Naive thymus-derived CD4-positive, alpha-beta T cell (primary cell): ENCODE measurements around the gene SESN1. TPM values are rescaled to one million over a fixed set of nuclear protein-coding genes. Genes with fewer than 3 reads are reported as not detected.

ENCODE experiments used
- ATAC-seq: fragments of 150-1000 bp; cut with Tn5 transposase; 2 replicates; pipeline ENCODE4 v1.10.0; 2021; ENCODE audit warnings: mild to moderate bottlenecking, moderate library complexity
- CTCF ChIA-PET: fragments of 350-600 bp; sonication (Branson Sonifier 250); formaldehyde crosslinking; loops from one replicate; lab custom pipeline; 2021; ENCODE audit warnings: antibody characterized with exemption; lab: Charles Lee
- POLR2A ChIA-PET: fragments of 350-600 bp; sonication (Branson Sonifier 250); formaldehyde crosslinking; loops from one replicate; lab custom pipeline; 2021; ENCODE audit warnings: antibody characterized with exemption, inconsistent platforms; lab: Charles Lee
- DNase-seq, 9 donors: peaks; one replicate each; pipeline versions ENCODE4 v3.0.0 to v3.0.0-alpha.2; 2020 to 2022; ENCODE audit warnings: mixed read lengths in 1 of 9
- H3K27ac ChIP-seq: one replicate; pipeline ENCODE4 v1.7.0; 2013; ENCODE audit warnings: mild to moderate bottlenecking, low read depth, low read length, moderate library complexity
- H3K27me3 ChIP-seq, 2 donors: one replicate each; pipeline ENCODE4 v1.7.0; 2013; ENCODE audit warnings: low read length in 2 of 2, mild to moderate bottlenecking in 2 of 2, moderate library complexity in 2 of 2; ENCODE audit not compliant: control insufficient read depth in 2 of 2, insufficient read depth in 2 of 2
- H3K36me3 ChIP-seq, 3 experiments: 1 replicate in 2 of 3; 2 replicates in 1 of 3; pipeline ENCODE4 v1.7.0; 2013; ENCODE audit warnings: low read length in 3 of 3, mild to moderate bottlenecking in 3 of 3, moderate library complexity in 1 of 3; ENCODE audit not compliant: insufficient read depth in 3 of 3, control insufficient read depth in 2 of 3
- H3K4me1 ChIP-seq, 2 donors: one replicate each; pipeline ENCODE4 v1.7.0; 2013; ENCODE audit warnings: low read length in 2 of 2, mild to moderate bottlenecking in 2 of 2, moderate library complexity in 1 of 2; ENCODE audit not compliant: control insufficient read depth in 2 of 2, insufficient read depth in 2 of 2
- H3K4me3 ChIP-seq: 2 replicates; pipeline ENCODE4 v1.7.0; 2013; ENCODE audit warnings: mild to moderate bottlenecking, low read length
- H3K9me3 ChIP-seq, 3 experiments: 1 replicate in 2 of 3; 2 replicates in 1 of 3; pipeline ENCODE4 v1.7.0; 2013; ENCODE audit warnings: low read length in 3 of 3; ENCODE audit not compliant: control insufficient read depth in 2 of 3
- H3K27ac Mint-ChIP-seq, 9 donors: one replicate each; pipeline ENCODE4 v1.8.0; 2020 to 2022; ENCODE audit warnings: mixed read lengths in 9 of 9, mild to moderate bottlenecking in 8 of 9, moderate library complexity in 5 of 9, inconsistent platforms in 2 of 9
- H3K27me3 Mint-ChIP-seq, 5 donors: one replicate each; pipeline ENCODE4 v1.8.0; 2021 to 2022; ENCODE audit warnings: mixed read lengths in 5 of 5, mild to moderate bottlenecking in 1 of 5
- H3K36me3 Mint-ChIP-seq, 5 donors: one replicate each; pipeline ENCODE4 v1.8.0; 2020 to 2022; ENCODE audit warnings: mixed read lengths in 5 of 5, mild to moderate bottlenecking in 3 of 5, inconsistent platforms in 1 of 5
- H3K4me1 Mint-ChIP-seq, 7 donors: one replicate each; pipeline ENCODE4 v1.8.0; 2020 to 2022; ENCODE audit warnings: mixed read lengths in 7 of 7, mild to moderate bottlenecking in 3 of 7, inconsistent platforms in 1 of 7
- H3K4me3 Mint-ChIP-seq, 10 donors: one replicate each; pipeline ENCODE4 v1.8.0; 2020 to 2022; ENCODE audit warnings: mild to moderate bottlenecking in 10 of 10, mixed read lengths in 10 of 10, moderate library complexity in 6 of 10, inconsistent platforms in 2 of 10
- H3K9me3 Mint-ChIP-seq, 11 donors: one replicate each; pipeline ENCODE4 v1.8.0; 2020 to 2022; ENCODE audit warnings: mixed read lengths in 11 of 11, mild to moderate bottlenecking in 4 of 11, inconsistent platforms in 1 of 11, moderate library complexity in 1 of 11
- intact Hi-C, 2 donors: fragments of 100-400 bp; cut with micrococcal nuclease; formaldehyde crosslinking; loops; one replicate each; pipeline ENCODE4 v1.15.1; 2023
- polyA plus RNA-seq, 2 donors: library from polyadenylated mRNA; unstranded; fragments of 300-500 nt; fragmentation: Illumina TruSeq; gene quantifications; one replicate each; pipeline ENCODE4 v1.2.3, GENCODE V29; 2021
- total RNA-seq, 6 experiments: library from RNA in 5 of 6; stranded (reverse) in 5 of 6; gene quantifications; 1 replicate in 5 of 6; 2 replicates in 1 of 6; pipeline ENCODE4 v1.2.3 and lab custom pipeline; 2021 to 2026

The SESN1 gene
- total and polyA plus RNA-seq, 7 experiments from 2014 or later: 16.5 to 61.8 (median 37.2) TPM

DNA sequence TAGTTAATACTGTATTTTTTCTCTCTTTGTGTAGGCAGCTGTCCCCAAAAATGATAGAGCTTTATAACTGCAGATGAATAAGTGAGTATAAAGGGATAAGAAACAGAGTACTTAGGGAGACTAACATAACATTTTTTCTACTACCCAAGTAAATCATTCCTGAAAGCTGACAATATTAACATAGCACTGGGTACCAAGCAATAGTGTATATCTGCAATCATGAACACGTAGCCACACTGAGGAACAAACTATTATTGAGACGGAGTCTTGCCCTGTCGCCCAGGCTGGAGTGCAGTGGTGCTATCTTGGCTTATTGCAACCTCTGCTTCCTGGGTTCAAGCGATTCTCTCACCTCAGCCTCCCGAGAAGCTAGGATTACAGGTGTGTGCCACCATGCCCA, 105.9 kb downstream of the SESN1 start:
- H3K27ac ChIP-seq: no peak overlapping the region
- peaks cover 6 to 40% (median 33%) of the 10 kb centered on the region in 3 experiments for H3K36me3 ChIP-seq
- H3K27me3 ChIP-seq: no peaks in the 10 kb centered on the region
- no peak overlapping the region for H3K27ac Mint-ChIP-seq
- intact Hi-C loops: no loop called here
- POLR2A ChIA-PET: interaction anchor here (0.6 kb wide), 2 partner anchors 68 to 1191 kb away, joined by 3 to 4 read pairs; partner anchors contain the start of gene WASF1
- peaks cover 0 to 16% (median 0%) of the 10 kb centered on the region in 7 donors for H3K4me1 Mint-ChIP-seq
- no peaks in the 10 kb centered on the region for H3K4me1 ChIP-seq
- DNase-seq: no peak
- H3K4me3 Mint-ChIP-seq: no peak overlapping the region
- no peak for ATAC-seq
- no peaks in the 10 kb centered on the region for H3K27me3 Mint-ChIP-seq
- no peaks in the 10 kb centered on the region for H3K9me3 Mint-ChIP-seq
- H3K9me3 ChIP-seq: no peaks in the 10 kb centered on the region
- peaks cover 13 to 68% (median 60%) of the 10 kb centered on the region in 5 donors for H3K36me3 Mint-ChIP-seq
- H3K4me3 ChIP-seq: no peak overlapping the region
- CTCF ChIA-PET: interaction anchor here (0.5 kb wide), 1 partner anchor 128 kb away, joined by 3 read pairs; no protein-coding TSS in a partner anchor

DNA sequence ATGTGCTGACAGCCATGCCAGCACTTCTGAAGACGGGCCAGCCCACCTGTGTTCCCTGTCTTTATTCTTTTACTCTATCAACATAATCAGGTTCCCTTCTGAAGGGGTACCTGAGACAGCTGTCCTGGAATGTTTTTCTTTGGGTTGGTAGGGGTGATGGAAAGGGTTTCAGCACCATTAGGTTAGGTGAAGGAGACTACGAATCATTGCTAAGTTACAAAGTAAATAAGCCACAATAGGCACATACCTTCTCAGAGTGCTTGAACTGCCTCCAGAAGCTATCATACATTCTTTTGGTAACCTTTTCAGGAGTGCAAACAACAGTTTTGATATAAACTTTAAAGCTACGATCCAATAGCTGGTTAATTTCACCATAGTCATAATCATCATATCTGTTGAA, 106.3 kb downstream of the SESN1 start:
- DNase-seq (no peak), ATAC-seq (no peak)
- H3K27me3 ChIP-seq: no peaks in the 10 kb centered on the region
- H3K4me1 ChIP-seq: no peaks in the 10 kb centered on the region
- intact Hi-C loops: no loop called here
- H3K4me3 ChIP-seq: no peak overlapping the region
- H3K4me1 Mint-ChIP-seq: peaks cover 0 to 16% (median 0%) of the 10 kb centered on the region in 7 donors
- H3K27ac Mint-ChIP-seq: peak overlapping the region in 1 of 9 donors; percentile 19
- no peak overlapping the region for H3K4me3 Mint-ChIP-seq
- H3K36me3 Mint-ChIP-seq: peaks cover 13 to 67% (median 57%) of the 10 kb centered on the region in 5 donors
- H3K36me3 ChIP-seq: peaks cover 6 to 38% (median 33%) of the 10 kb centered on the region in 3 experiments
- no peaks in the 10 kb centered on the region for H3K27me3 Mint-ChIP-seq
- H3K9me3 Mint-ChIP-seq: peaks cover 0 to under 1% (median 0%) of the 10 kb centered on the region in 11 donors
- no peaks in the 10 kb centered on the region for H3K9me3 ChIP-seq
- ChIA-PET CTCF (interaction anchor here (0.5 kb wide), 1 partner anchor 128 kb away, joined by 3 read pairs; no protein-coding TSS in a partner anchor), POLR2A (interaction anchor here (0.6 to 1.1 kb wide), 2 partner anchors 20 to 1191 kb away, joined by 3 to 4 read pairs; partner anchors contain the start of gene WASF1)
- no peak overlapping the region for H3K27ac ChIP-seq

DNA sequence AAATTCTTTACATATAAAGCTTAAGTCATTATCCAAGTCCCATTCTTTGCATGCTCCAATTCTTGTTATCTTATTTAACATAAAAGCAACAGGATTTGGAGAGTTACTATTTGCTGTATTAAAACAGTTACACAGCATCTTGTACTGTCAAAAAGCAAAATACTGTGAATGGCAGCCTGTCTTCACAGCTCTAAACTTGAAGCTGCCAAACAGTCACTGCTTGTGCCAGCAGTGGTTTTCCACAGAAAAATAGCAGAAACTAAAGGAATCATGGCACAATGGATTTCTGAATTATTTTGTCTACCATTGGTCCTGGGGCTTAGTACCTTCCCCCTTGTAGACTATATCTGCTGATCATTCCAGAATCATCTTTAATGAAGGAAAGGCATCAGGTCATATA, 107.5 kb downstream of the SESN1 start:
- CTCF ChIA-PET: interaction anchor here (0.8 to 1.3 kb wide), 3 partner anchors 12 to 87 kb away, joined by 3 to 4 read pairs (median 3); no protein-coding TSS in a partner anchor
- Mint-ChIP-seq H3K4me3 (no peak overlapping the region), H3K9me3 (peaks cover 0 to 9% (median 2%) of the 10 kb centered on the region in 11 donors), H3K27ac (no peak overlapping the region), H3K27me3 (no peaks in the 10 kb centered on the region), H3K4me1 (peaks cover 0 to 16% (median 0%) of the 10 kb centered on the region in 7 donors), H3K36me3 (peaks cover 13 to 68% (median 53%) of the 10 kb centered on the region in 5 donors)
- intact Hi-C loops: no loop called here
- Histone ChIP-seq H3K9me3 (no peaks in the 10 kb centered on the region), H3K27me3 (no peaks in the 10 kb centered on the region), H3K36me3 (peaks cover 6 to 36% (median 27%) of the 10 kb centered on the region in 3 experiments), H3K27ac (no peak overlapping the region), H3K4me1 (no peaks in the 10 kb centered on the region), H3K4me3 (no peak overlapping the region)
- no peak for DNase-seq
- no peak for ATAC-seq
- POLR2A ChIA-PET: interaction anchor here (0.5 to 1.4 kb wide), 4 partner anchors 20 to 991 kb away, joined by 3 to 4 read pairs (median 4); no protein-coding TSS in a partner anchor

DNA sequence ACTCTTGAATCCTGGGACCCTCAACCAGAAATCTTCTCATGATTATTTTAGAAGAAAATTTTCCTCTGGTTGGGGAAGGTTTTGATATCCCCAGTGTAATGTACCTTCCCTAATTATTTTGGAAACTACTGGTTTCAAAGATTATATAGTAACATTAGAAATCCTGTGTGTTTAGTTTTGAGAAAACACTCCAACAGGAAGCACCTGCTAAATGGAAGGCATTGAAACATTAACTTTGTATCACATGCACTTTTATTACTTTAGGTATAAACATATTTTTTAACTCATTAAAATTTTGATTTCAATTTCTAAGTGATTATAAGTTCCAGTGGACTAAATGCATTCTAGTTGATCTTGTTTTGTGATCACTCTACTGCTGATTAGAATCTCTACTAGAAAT, 109.3 kb downstream of the SESN1 start:
- CTCF ChIA-PET: interaction anchor here (0.7 kb wide), 1 partner anchor 441 kb away, joined by 3 read pairs; no protein-coding TSS in a partner anchor
- Histone ChIP-seq H3K27me3 (no peaks in the 10 kb centered on the region), H3K36me3 (peaks cover 6 to 19% (median 13%) of the 10 kb centered on the region in 3 experiments), H3K9me3 (no peaks in the 10 kb centered on the region), H3K27ac (no peak overlapping the region), H3K4me1 (no peaks in the 10 kb centered on the region), H3K4me3 (no peak overlapping the region)
- H3K4me3 Mint-ChIP-seq: no peak overlapping the region
- intact Hi-C loops: no loop called here
- peaks cover 0 to 12% (median 0%) of the 10 kb centered on the region in 7 donors for H3K4me1 Mint-ChIP-seq
- no peak overlapping the region for H3K27ac Mint-ChIP-seq
- no peak for DNase-seq
- no peaks in the 10 kb centered on the region for H3K27me3 Mint-ChIP-seq
- H3K36me3 Mint-ChIP-seq: peaks cover 12 to 59% (median 44%) of the 10 kb centered on the region in 5 donors
- peaks cover 0 to 27% (median 6%) of the 10 kb centered on the region in 11 donors for H3K9me3 Mint-ChIP-seq
- POLR2A ChIA-PET: no interaction called here
- no peak for ATAC-seq

DNA sequence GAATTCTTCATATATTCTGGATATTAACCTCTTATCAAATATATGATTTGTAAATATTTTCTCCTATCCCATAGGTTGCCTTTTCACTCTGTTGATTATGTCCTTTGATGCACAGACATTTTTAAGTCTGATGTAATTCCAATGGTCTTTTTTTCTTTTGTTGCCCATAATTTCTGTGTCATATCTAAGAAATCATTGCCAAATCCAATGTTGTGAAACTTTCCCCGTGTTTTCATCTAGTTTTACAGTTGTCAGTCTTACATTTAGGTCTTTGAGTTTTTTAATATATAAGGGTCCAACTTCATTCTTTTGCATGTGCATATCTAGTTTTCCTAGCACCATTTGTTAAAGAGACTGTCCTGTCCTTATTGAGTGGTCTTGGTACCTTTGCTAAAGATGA, 111.5 kb downstream of the SESN1 start:
- no peak overlapping the region for H3K27ac Mint-ChIP-seq
- peaks cover 0 to 13% (median 0%) of the 10 kb centered on the region in 5 donors for H3K27me3 Mint-ChIP-seq
- H3K9me3 ChIP-seq: no peaks in the 10 kb centered on the region
- H3K4me3 Mint-ChIP-seq: no peak overlapping the region
- no peak overlapping the region for H3K4me3 ChIP-seq
- peaks cover 19 to 59% (median 55%) of the 10 kb centered on the region in 5 donors for H3K36me3 Mint-ChIP-seq
- ChIA-PET POLR2A (no interaction called here), CTCF (no interaction called here)
- intact Hi-C loops: loop anchor here in 1 of 2 donors (1.0 kb wide), 1 partner anchor 25 kb away; no protein-coding TSS in a partner anchor
- ATAC-seq (no peak), DNase-seq (no peak)
- H3K9me3 Mint-ChIP-seq: peaks cover 2 to 48% (median 17%) of the 10 kb centered on the region in 11 donors
- peaks cover 0 to 7% (median 0%) of the 10 kb centered on the region in 7 donors for H3K4me1 Mint-ChIP-seq
- no peaks in the 10 kb centered on the region for H3K27me3 ChIP-seq
- H3K4me1 ChIP-seq: no peaks in the 10 kb centered on the region
- no peak overlapping the region for H3K27ac ChIP-seq
- H3K36me3 ChIP-seq: peaks cover 0 to 6% (median under 1%) of the 10 kb centered on the region in 3 experiments

DNA sequence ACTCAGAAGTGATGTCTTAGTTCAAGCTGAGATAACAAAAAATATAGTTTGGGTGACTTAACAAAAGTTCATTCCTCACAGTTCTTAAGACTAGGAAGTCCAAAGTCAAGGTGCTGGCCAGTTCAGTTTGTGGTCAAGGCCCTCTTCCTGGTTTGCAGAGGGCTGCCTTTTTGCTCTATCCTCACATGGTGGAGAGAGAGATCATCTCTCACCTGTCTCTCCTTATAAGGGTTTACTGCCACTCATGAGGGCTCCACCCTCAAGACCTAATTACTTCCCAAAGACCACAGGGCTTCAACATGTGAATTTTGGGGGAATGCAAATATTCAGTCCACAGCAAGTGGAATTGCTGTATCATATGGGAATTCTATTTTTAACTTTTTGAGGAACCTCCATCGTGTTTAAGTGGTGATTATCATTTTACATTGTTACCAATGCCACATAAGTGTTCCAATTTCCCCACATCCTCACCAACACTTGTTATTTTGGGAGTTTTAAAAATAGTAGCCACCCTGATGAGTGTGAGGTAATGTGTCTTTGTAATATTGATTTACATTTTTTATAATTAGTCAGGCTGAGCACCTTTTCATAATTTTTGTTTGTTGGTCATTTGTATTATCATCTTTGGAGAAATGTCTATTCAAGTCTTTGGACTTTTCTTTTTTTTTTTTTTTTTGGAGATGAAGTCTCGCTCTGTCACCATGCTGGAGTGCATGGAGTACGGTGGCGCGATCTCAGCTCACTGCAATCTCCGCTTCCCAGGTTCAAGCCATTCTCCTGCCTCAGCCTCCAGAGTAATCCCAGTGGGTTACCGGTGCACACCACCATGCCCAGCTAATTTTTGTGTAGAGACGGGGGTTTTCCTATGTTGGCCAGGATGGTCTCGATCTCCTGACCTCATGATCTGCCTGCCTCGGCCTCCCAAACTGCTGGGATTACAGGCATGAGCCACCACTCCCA, 112.2 kb downstream of the SESN1 start:
- peaks cover 0 to 5% (median 0%) of the 10 kb centered on the region in 3 experiments for H3K36me3 ChIP-seq
- Mint-ChIP-seq H3K4me1 (peaks cover 0 to 7% (median 0%) of the 10 kb centered on the region in 7 donors), H3K27ac (no peak overlapping the region), H3K9me3 (peaks cover 2 to 55% (median 23%) of the 10 kb centered on the region in 11 donors), H3K27me3 (peaks cover 0 to 20% (median 0%) of the 10 kb centered on the region in 5 donors), H3K36me3 (peaks cover 15 to 62% (median 56%) of the 10 kb centered on the region in 5 donors), H3K4me3 (no peak overlapping the region)
- H3K27ac ChIP-seq: no peak overlapping the region
- H3K4me1 ChIP-seq: no peaks in the 10 kb centered on the region
- no peak overlapping the region for H3K4me3 ChIP-seq
- no peaks in the 10 kb centered on the region for H3K9me3 ChIP-seq
- no peaks in the 10 kb centered on the region for H3K27me3 ChIP-seq
- ChIA-PET POLR2A (interaction anchor here (0.5 kb wide), 1 partner anchor 40 kb away, joined by 3 read pairs; no protein-coding TSS in a partner anchor), CTCF (interaction anchor here (0.6 kb wide), 1 partner anchor 334 kb away, joined by 5 read pairs; no protein-coding TSS in a partner anchor)
- intact Hi-C loops: loop anchor here in 1 of 2 donors (1.0 kb wide), 1 partner anchor 24 kb away; no protein-coding TSS in a partner anchor
- no peak for DNase-seq
- ATAC-seq: no peak
